Cardiac muscle cell (in vitro differentiated cells and primary cell): ENCODE data around the gene GJB2. TPM values are rescaled to one million over a fixed set of nuclear protein-coding genes. Genes with fewer than 3 reads are reported as not detected.

Experiments
- DNase-seq, 2 donors: peaks; one replicate each; pipeline versions ENCODE4 v3.0.0 to v3.0.0-alpha.2; 2010 to 2017; ENCODE audit warnings: low read depth in 1 of 2, low spot score in 1 of 2
- H3K27ac ChIP-seq: fragments of 200-600 bp; sonication (generic); 2 replicates; pipeline ENCODE4 v1.5.1; 2016
- H3K27me3 ChIP-seq: fragments of 200-600 bp; sonication (generic); 2 replicates; pipeline ENCODE4 v1.6.0; 2016; ENCODE audit warnings: control low read depth
- H3K36me3 ChIP-seq: fragments of 200-600 bp; sonication (generic); 2 replicates; pipeline ENCODE4 v1.5.1; 2016; ENCODE audit warnings: control low read depth
- H3K4me1 ChIP-seq: fragments of 200-600 bp; sonication (generic); 2 replicates; pipeline ENCODE4 v1.8.1; 2017; ENCODE audit warnings: low read depth, mild to moderate bottlenecking, mixed run types
- H3K4me3 ChIP-seq: fragments of 200-600 bp; sonication (generic); 2 replicates; pipeline ENCODE4 v1.5.1; 2016; ENCODE audit warnings: mild to moderate bottlenecking
- H3K9me3 ChIP-seq: fragments of 200-600 bp; sonication (generic); 2 replicates; pipeline ENCODE4 v1.5.1; 2017; ENCODE audit warnings: low read depth, mild to moderate bottlenecking, control low read depth
- CTCF ChIP-seq: IDR thresholded peaks from 2 replicates; pipeline ENCODE4 v1.5.1; 2012; ENCODE audit warnings: low read depth, mild to moderate bottlenecking, low read length
- polyA plus RNA-seq: library from polyadenylated mRNA; unstranded; fragments of >200 nt; fragmentation: Nextera tagmentation; extraction: Ambion mirVana; gene quantifications from 2 replicates; pipeline ENCODE4 v1.2.1, GENCODE V29; 2016
- total RNA-seq: library from RNA; depleted of rRNA; stranded (reverse); fragments of >200 nt; gene quantifications from 2 replicates; pipeline ENCODE4 v1.2.3, GENCODE V29; 2016

GJB2 gene
- total and polyA plus RNA-seq, 2 experiments from 2014 or later, result 2.9 to 6.6 TPM

- Histone ChIP-seq H3K4me1 (no peaks in the 10 kb centered on the region), H3K27ac (no peak overlapping the region), H3K9me3 (peaks cover 3% of the 10 kb centered on the region), H3K27me3 (peaks cover 42% of the 10 kb centered on the region), H3K36me3 (no peaks in the 10 kb centered on the region), H3K4me3 (no peak overlapping the region)
- TF ChIP-seq CTCF, result no peak
- no peak for DNase-seq
Measured at GRCh38 chr13:20198781-20199180, 6.0 kb upstream of the GJB2 start.

DNA sequence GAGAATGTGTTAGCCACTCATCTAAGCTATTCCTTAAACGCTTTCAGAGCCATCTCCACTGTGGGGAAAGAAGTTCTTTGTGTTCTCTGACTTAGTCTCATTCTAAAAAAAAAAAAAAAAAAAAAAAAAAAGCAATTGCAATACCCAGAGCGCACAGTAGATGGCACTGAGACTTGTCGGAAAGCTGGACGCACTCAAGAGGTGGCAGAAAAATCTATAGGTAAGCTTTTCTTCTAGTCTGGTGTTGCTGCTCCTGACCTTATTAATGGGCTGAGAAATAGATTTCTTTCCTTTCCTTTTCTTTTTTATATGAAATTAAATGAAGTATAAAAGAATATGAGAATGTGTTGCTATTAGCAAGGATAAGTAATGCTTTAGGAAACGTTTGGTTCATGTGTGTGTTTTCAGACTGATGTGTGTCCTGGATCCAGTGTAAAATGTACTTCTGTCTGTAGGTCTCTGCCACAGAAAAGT is 4.7 kb upstream of the GJB2 start:
- H3K36me3 ChIP-seq, result no peaks in the 10 kb centered on the region
- TF ChIP-seq CTCF, result peak; percentile 78
- H3K4me1 ChIP-seq, result no peaks in the 10 kb centered on the region
- DNase-seq, result peak; percentile 58 to 60
- H3K27ac ChIP-seq, result no peak overlapping the region
- H3K9me3 ChIP-seq, result peaks cover 3% of the 10 kb centered on the region
- H3K27me3 ChIP-seq, result peaks cover 56% of the 10 kb centered on the region
- no peak overlapping the region for H3K4me3 ChIP-seq

- Histone ChIP-seq H3K36me3 (no peaks in the 10 kb centered on the region), H3K9me3 (no peaks in the 10 kb centered on the region), H3K27me3 (peaks cover 72% of the 10 kb centered on the region), H3K27ac (no peak overlapping the region), H3K4me1 (no peaks in the 10 kb centered on the region), H3K4me3 (no peak overlapping the region)
- no peak for TF ChIP-seq CTCF
- no peak for DNase-seq
Measured at GRCh38 chr13:20195801-20196200, 3.1 kb upstream of the GJB2 start.

DNA sequence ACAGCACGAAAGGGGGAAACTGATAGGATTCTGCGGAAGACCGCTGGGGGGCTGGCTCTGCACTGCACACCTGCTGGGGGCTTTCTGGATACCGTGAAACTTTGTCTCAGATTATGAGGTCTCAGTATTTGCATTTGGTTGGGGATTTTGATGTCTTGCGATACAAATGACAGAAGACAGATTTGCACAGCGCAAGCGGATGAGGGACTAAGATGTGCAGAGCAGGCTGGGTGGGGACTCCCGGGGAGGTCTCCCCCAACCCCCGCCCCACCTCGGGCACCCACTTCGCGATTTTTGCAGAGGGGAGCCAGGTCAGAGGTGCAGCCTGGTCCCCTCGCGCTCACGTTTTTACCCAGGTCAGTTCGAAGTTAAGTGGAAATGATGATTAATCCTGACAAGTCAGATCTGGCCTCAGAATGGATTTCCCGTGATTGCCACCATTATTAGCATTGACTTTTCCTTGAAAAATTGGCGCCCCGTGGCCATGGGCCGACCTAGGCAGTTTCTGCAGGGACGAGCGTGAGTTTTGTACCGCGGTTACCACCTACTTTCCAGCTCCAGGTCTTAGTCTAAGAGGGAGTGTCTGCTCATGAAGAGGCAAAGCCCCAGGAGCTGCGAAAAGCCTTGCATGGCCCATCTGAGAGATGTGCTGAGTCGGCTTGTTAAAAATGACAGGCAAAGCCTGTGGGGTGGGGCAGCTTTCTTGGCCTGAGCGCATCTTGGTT is 1.3 kb upstream of the GJB2 start:
- no peaks in the 10 kb centered on the region for H3K9me3 ChIP-seq
- H3K27me3 ChIP-seq, result peaks cover 88% of the 10 kb centered on the region
- no peak for TF ChIP-seq CTCF
- no peak for DNase-seq
- H3K4me1 ChIP-seq, result no peaks in the 10 kb centered on the region
- peak overlapping the region; percentile 55 for H3K4me3 ChIP-seq
- H3K27ac ChIP-seq, result no peak overlapping the region
- no peaks in the 10 kb centered on the region for H3K36me3 ChIP-seq

DNA sequence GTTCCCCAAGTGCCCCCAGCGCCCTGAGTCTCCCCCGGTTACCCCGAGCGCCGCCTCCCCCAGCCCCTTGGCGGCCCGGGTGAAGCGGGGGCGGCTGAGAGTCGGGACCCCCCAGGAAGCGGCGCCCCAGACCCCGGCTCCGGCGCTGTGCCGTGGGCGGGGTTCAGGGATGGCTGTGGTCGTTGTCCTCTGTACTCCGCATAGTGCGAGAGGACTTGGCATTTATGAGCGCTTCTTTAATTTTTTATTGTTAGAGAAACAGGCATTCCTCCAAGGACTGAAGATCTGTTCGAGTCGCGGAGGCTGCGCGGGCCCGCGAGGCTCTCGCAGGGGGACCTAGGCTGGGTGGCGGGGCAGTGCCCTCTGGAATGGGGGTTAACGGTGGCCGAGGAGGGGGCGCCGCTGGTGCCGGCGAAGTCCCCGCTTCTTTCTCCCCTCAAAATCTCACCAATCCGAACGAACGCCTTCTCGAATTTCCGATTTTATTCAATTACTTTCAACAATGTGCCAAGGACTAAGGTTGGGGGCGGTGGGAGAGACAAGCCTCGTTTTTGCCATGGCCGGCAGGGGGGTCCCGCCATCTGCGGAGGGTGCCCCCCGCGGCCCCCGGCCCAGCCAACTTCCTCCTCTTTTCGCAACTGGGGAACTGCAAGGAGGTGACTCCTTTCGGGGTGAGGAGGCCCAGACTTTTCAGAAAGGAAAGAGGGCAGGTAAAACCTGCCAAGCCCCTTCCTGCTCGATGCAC is 596 bp upstream of the GJB2 start:
- TF ChIP-seq CTCF, result no peak

More for the DNA sequence above, 596 bp upstream of the GJB2 start:
- Histone ChIP-seq H3K27me3 (peaks cover 89% of the 10 kb centered on the region), H3K9me3 (no peaks in the 10 kb centered on the region), H3K27ac (no peak overlapping the region), H3K4me3 (peak overlapping the region; percentile 55), H3K4me1 (no peaks in the 10 kb centered on the region), H3K36me3 (no peaks in the 10 kb centered on the region)
- DNase-seq, result no peak
